Measurements from ENCODE around the gene ARHGAP26.

Gene ARHGAP26

DNA sequence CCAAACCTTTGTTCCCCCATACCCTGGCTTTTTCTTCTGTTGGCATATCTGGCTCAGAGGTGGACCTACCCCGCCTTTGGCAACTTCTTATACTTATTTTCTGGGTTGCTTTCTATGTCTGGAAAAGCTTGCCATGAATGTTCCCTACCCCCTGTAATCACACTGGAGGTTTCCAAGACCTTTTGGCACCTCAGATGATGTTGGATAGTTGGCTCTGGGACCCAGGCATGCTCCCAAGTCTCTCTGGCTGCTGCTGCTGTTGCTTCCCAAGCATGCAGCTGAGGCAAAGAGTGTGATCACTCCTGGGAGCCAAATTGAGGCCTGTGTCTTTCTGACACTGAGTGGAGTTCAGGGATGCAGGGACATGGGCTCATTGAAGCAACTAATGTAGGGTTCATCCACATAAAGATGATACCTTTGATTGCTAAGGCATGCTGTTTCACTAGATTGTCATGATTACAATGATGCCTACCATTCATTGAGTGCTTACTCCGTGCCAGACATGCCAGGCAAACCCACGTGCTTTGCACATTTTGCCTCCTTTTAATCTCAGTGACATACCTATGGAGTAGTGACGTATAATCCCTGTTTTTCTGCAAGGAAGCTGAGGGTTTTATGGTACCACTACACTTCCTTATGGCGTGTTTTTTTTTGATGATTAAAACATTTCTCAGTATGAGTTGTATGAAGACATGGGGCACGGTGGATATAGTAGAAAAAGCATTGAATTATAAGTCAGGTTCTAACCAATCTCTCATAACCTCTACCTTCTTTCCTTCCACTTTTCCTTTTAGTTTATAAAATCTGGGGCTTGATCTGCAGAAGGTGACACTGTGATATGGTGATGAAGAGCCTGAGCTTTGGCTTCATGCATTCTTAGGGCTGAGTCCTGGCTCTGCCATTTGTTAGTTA lies 73.1 kb downstream of the ARHGAP26 start:
- TF ChIP-seq POLR2A (IDR thresholded peaks at IDR 0.05; ENCODE audit: low read depth, low read length): no peak
- no peak for DNase-seq (ENCODE audit: insufficient read length, low spot score)
- FAIRE-seq: no peak

DNA sequence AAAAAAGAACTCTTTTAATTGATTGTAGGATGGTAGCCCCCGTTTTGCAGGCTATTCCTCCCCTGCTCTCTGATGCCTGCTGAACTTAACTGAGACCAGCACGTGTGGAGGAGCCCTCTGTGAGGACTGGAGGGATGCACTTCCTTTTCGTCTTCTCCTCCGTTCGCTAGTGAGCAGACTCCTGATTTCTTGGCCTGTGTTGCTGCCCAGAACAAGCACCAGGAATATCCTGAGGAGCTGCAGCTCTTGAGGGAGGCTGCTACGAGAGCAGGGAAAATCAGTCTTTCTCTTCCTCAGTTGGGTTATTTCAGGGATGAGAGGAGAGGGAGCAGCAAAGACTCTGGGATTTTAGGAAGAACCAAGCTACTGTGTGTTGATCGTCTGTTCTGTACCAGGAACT lies 74.7 kb downstream of the ARHGAP26 start:
- FAIRE-seq: no peak
- no peak for TF ChIP-seq POLR2A (IDR thresholded peaks at IDR 0.05; ENCODE audit: low read depth, low read length)

GRCh38 chr5:142845402-142845921 lies 75.3 kb downstream of the ARHGAP26 start:
- DNase-seq (ENCODE audit: insufficient read length, low spot score): no peak
- no peak for TF ChIP-seq POLR2A (IDR thresholded peaks at IDR 0.05; ENCODE audit: low read depth, low read length)
- no peak for FAIRE-seq

More for the DNA sequence above, 74.7 kb downstream of the ARHGAP26 start:
- no peak for DNase-seq (ENCODE audit: insufficient read length, low spot score)

GRCh38 chr5:142845954-142846398 lies 75.8 kb downstream of the ARHGAP26 start:
- DNase-seq (ENCODE audit: insufficient read length, low spot score): no peak

GRCh38 chr5:142846406-142846805 lies 76.2 kb downstream of the ARHGAP26 start:
- DNase-seq (ENCODE audit: insufficient read length, low spot score) (no peak), FAIRE-seq (no peak)
- no peak for TF ChIP-seq POLR2A (IDR thresholded peaks at IDR 0.05; ENCODE audit: low read depth, low read length)

More at GRCh38 chr5:142845954-142846398, 75.8 kb downstream of the ARHGAP26 start:
- no peak for FAIRE-seq
- no peak for TF ChIP-seq POLR2A (IDR thresholded peaks at IDR 0.05; ENCODE audit: low read depth, low read length)

- no peak for TF ChIP-seq POLR2A (IDR thresholded peaks at IDR 0.05; ENCODE audit: low read depth, low read length)
- no peak for FAIRE-seq
- no peak for DNase-seq (ENCODE audit: insufficient read length, low spot score)
Observed at GRCh38 chr5:142847898-142848790, 78.0 kb downstream of the ARHGAP26 start.

DNA sequence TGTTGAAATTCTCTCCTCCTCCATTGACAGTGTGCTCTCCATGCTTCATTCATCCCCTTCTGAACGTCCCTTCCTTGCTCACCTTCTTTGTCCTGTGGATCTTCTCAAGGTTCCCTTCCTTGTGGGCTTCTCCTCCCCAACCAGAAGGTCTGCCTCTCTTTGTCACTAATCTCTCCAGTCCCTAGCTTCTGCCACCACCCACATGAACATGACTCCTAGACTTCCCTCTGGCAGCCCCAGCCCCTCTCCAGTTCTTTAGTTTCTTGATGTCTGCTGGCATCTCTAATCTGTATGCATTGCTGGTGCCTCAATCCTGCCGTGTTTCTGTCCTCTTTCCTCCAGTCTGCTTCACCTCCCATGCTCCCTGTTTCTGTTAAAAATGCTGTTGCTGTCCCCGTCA lies 79.3 kb downstream of the ARHGAP26 start:
- no peak for TF ChIP-seq POLR2A (IDR thresholded peaks at IDR 0.05; ENCODE audit: low read depth, low read length)
- DNase-seq (ENCODE audit: insufficient read length, low spot score) (no peak), FAIRE-seq (no peak)

DNA sequence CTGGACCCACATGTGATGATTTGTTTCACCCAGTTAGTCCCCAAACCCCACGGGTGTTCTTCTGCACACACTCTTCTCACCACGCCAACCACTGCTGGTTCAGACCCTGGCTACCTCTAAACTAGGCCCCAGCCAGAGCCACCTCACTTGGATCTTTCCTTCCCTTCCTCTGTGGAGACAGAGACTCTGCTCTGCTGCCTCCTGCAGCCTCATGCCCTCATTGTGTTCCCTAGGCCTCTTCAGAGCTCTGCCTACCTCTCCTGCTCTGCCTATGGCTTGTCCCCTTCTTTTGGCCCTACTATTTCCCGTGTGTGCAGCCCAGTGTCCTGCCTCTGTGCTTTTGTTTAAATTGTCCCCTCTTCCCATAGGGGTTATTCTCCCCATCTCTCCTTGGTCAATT lies 79.7 kb downstream of the ARHGAP26 start:
- no peak for DNase-seq (ENCODE audit: insufficient read length, low spot score)
- no peak for FAIRE-seq
- no peak for TF ChIP-seq POLR2A (IDR thresholded peaks at IDR 0.05; ENCODE audit: low read depth, low read length)

- TF ChIP-seq POLR2A (IDR thresholded peaks at IDR 0.05; ENCODE audit: low read depth, low read length): no peak
- FAIRE-seq (no peak), DNase-seq (ENCODE audit: insufficient read length, low spot score) (no peak)
Observed at GRCh38 chr5:142851731-142852130, 81.6 kb downstream of the ARHGAP26 start.

DNA sequence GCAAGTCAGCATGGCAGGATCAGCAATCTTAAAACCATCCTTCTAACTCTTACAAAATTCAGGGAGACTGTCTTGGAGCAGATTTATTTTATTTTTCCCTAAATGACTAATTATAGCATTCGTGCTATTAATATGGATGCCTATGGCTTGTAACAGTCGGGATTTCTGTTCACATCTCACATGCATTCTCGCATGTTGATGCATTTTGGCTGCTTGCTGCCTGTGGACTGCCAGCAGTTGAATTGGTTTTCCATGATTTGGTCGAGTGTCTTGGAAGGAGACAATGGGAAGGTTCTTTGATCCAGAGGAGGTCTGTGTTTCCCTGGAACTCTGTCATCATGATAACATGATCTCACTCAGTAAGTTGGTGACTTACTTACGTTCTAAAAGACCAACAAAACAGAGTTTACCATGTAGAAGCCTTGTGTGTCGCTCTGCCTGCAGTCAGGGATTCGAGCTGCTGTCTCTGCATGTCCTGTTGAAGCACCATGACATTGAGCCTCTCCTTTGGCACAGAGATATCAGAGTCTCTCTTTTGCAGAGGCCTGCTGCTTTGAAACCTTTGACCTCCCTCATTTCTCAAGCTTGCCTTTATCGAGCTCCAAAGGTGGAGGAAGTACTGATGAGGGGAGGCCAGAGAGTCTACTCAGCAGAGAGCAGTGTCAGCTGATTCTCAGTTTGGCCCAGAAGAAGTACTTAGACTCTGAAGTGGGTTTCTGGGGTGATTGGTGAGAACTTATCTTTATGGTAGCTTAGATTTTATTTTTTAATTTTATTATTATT lies 82.4 kb downstream of the ARHGAP26 start:
- DNase-seq (ENCODE audit: insufficient read length, low spot score) (no peak), FAIRE-seq (no peak)
- TF ChIP-seq POLR2A (IDR thresholded peaks at IDR 0.05; ENCODE audit: low read depth, low read length): no peak

GRCh38 chr5:142853682-142854081 lies 83.5 kb downstream of the ARHGAP26 start:
- no peak for FAIRE-seq
- DNase-seq (ENCODE audit: insufficient read length, low spot score): no peak
- no peak for TF ChIP-seq POLR2A (IDR thresholded peaks at IDR 0.05; ENCODE audit: low read depth, low read length)

- DNase-seq (ENCODE audit: insufficient read length, low spot score) (no peak), FAIRE-seq (no peak)
- no peak for TF ChIP-seq POLR2A (IDR thresholded peaks at IDR 0.05; ENCODE audit: low read depth, low read length)
Observed at GRCh38 chr5:142856269-142856782, 86.1 kb downstream of the ARHGAP26 start.

- TF ChIP-seq POLR2A (IDR thresholded peaks at IDR 0.05; ENCODE audit: low read depth, low read length): no peak
- DNase-seq (ENCODE audit: insufficient read length, low spot score) (no peak), FAIRE-seq (no peak)
Observed at GRCh38 chr5:142857405-142857804, 87.2 kb downstream of the ARHGAP26 start.
